Right lobe of liver (tissue), 4 donors: Measurements from ENCODE around the gene DGKZ.

ENCODE experiments used
- CTCF ChIP-seq, 4 donors: fragments of 200-600 bp in 3 of 4; fragments of 450-650 bp in 1 of 4; IDR thresholded peaks; one replicate each; pipeline versions ENCODE4 v1.5.1 to v1.8.0; 2016 to 2022; ENCODE audit warnings: antibody characterized with exemption in 4 of 4, mild to moderate bottlenecking in 2 of 4
- POLR2A ChIP-seq: fragments of 450-650 bp; IDR thresholded peaks from one replicate; pipeline ENCODE4 v1.6.1; 2017; ENCODE audit warnings: antibody characterized with exemption, mild to moderate bottlenecking
- donor health status: DM: no; HTN: no; CAD: no.
- donor health status: DM: no; HTN: no; CAD: no.
- donor health status: DM: no; HTN: yes; CAD: no.

GRCh38 chr11:46348566-46349401, 1.5 kb downstream of the DGKZ start:
- no peak for TF ChIP-seq CTCF (IDR thresholded peaks at IDR 0.05)
- no peak for TF ChIP-seq POLR2A
